GM18951 (cell line): ENCODE data around the gene SMC2.

Experiments used
- POLR2A ChIP-seq: IDR thresholded peaks from 4 replicates; pipeline ENCODE4 v1.6.1; 2011; ENCODE audit warnings: mild to moderate bottlenecking; ENCODE audit not compliant: insufficient read length, insufficient read depth; ENCODE audit errors: extremely low read depth
- in situ Hi-C: fragments of 300-500 bp; cut with MboI; formaldehyde crosslinking; loops from one replicate; pipeline ENCODE4 v1.12.0; 2022; ENCODE audit warnings: low sequenced_read_pairs, mixed read lengths, inconsistent platforms; ENCODE audit not compliant: unreplicated experiment

The SMC2 gene

GRCh38 chr9:104138243-104138868 lies 44.2 kb downstream of the SMC2 start:
- no peak for TF ChIP-seq POLR2A
- in situ Hi-C loops = no loop called here

DNA sequence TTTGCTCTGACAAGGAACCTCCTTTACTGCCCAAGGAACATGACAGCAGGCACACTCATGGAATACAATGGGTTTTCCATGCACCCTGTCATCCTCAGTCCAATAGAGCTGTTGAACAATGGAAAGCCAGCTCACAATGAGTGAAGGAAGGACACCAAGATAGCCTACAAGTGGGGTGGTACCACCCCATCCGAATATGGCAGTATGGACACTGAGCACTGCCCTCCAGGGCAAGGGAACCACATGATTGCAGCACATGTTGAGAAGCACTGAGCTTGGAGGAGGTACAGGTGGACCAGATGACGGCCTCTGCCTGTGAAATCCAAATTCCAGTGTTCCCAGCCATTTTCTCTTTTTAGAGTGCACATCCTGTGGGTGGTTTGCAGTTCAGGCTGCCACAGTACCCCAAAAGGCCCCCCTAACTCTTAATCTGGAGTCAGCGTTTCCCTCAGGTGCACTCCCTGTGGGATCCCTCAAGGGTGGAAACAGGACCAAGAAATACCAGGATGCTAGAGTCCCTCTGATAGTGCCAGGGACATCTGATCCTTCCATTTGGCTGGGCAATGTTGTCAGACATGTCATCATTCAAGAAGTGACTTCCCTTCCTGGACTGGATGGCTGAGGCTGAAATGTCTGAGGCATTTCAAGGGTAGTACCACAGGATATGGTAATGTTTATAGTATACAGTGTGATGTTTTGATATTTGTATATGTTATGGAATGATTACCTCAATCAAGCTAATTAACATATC lies 48.9 kb downstream of the SMC2 start:
- in situ Hi-C loops = no loop called here
- no peak for TF ChIP-seq POLR2A

- no peak for TF ChIP-seq POLR2A
- in situ Hi-C loops = no loop called here
Measured at GRCh38 chr9:104143550-104143910, 49.4 kb downstream of the SMC2 start.

DNA sequence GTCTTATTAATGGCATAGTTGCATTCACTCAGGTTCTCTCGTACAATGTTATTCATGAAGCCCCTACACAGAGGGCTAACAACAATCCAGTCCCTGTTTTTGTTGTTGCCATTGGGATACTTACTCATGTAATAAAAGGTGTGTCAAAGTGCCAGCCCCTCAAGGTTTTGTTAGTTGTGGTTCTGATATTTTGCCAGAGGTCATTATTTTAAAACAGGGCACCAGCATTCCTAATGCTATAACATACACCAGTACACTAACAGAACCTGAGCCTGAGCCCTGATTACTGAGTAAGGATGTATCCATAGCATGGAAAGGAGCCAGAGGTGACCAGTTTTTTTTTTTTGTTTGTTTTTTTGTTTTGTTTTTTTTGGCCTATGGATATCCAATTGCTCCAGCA lies 50.2 kb downstream of the SMC2 start:
- TF ChIP-seq POLR2A = no peak
- in situ Hi-C loops = no loop called here

DNA sequence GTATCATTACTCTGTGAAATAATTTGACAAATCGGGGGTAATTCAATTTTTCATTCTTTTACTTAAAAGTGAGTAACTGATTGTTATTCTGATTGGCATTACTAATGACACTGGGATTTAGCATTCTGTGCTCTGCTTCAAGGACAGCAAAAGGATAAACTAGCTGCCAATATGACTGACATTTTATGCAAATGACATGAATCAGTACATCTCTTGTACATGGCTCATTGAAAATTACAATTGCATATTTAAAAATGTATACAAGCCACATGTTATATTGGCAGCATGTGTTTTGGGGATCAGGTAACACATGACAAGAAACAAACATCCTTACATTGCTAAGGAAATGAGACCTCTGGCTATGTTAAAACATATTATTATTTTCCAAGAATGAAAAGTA lies 79.0 kb downstream of the SMC2 start:
- no peak for TF ChIP-seq POLR2A
- in situ Hi-C loops = no loop called here

GRCh38 chr9:104177003-104177611 lies 83.0 kb downstream of the SMC2 start:
- in situ Hi-C loops = no loop called here
- no peak for TF ChIP-seq POLR2A

GRCh38 chr9:104177676-104178075 lies 83.6 kb downstream of the SMC2 start:
- no peak for TF ChIP-seq POLR2A
- in situ Hi-C loops = no loop called here
